ENCODE measurements around the gene MPV17L2.

- TF ChIP-seq, protein P1, sequence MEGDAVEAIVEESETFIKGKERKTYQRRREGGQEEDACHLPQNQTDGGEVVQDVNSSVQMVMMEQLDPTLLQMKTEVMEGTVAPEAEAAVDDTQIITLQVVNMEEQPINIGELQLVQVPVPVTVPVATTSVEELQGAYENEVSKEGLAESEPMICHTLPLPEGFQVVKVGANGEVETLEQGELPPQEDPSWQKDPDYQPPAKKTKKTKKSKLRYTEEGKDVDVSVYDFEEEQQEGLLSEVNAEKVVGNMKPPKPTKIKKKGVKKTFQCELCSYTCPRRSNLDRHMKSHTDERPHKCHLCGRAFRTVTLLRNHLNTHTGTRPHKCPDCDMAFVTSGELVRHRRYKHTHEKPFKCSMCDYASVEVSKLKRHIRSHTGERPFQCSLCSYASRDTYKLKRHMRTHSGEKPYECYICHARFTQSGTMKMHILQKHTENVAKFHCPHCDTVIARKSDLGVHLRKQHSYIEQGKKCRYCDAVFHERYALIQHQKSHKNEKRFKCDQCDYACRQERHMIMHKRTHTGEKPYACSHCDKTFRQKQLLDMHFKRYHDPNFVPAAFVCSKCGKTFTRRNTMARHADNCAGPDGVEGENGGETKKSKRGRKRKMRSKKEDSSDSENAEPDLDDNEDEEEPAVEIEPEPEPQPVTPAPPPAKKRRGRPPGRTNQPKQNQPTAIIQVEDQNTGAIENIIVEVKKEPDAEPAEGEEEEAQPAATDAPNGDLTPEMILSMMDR (IDR thresholded peaks at IDR 0.05), result no peak
- no peak for TF ChIP-seq POLR2A (IDR thresholded peaks at IDR 0.05)
Measured at GRCh38 chr19:18185538-18185937, 7.5 kb upstream of the MPV17L2 start.

Measured in thyroid gland (tissue), 4 donors.